Activated CD8-positive, alpha-beta T cell treated with anti-CD3 and anti-CD28 coated beads for 36 hours (primary cell): Measurements from ENCODE around the gene PNPLA7. TPM values are rescaled to one million over a fixed set of nuclear protein-coding genes. Genes with fewer than 3 reads are reported as not detected.

Experiments used
- ATAC-seq: fragments of 200-7000 bp; cut with Tn5 transposase; one replicate; pipeline ENCODE4 v1.10.0; 2021; ENCODE audit warnings: mild to moderate bottlenecking, moderate library complexity
- CTCF ChIA-PET: fragments of 350-600 bp; sonication (Branson Sonifier 250); formaldehyde crosslinking; loops from one replicate; lab custom pipeline; 2021; ENCODE audit warnings: antibody characterized with exemption; lab: Charles Lee
- POLR2A ChIA-PET: fragments of 350-600 bp; sonication (Branson Sonifier 250); formaldehyde crosslinking; loops from one replicate; lab custom pipeline; 2021; ENCODE audit warnings: antibody characterized with exemption; lab: Charles Lee
- DNase-seq: peaks from one replicate; pipeline ENCODE4 v3.0.0-alpha.2; 2020
- H3K27ac Mint-ChIP-seq: one replicate; pipeline ENCODE4 v1.8.0; 2021; ENCODE audit warnings: mild to moderate bottlenecking, mixed read lengths
- H3K27me3 Mint-ChIP-seq: one replicate; pipeline ENCODE4 v1.8.0; 2021; ENCODE audit warnings: mixed read lengths
- H3K36me3 Mint-ChIP-seq: one replicate; pipeline ENCODE4 v1.8.0; 2021; ENCODE audit warnings: low read depth, mixed read lengths
- H3K4me1 Mint-ChIP-seq: one replicate; pipeline ENCODE4 v1.8.0; 2021; ENCODE audit warnings: low read depth, mixed read lengths
- H3K4me3 Mint-ChIP-seq: one replicate; pipeline ENCODE4 v1.8.0; 2021; ENCODE audit warnings: mild to moderate bottlenecking, moderate library complexity, mixed read lengths
- H3K9me3 Mint-ChIP-seq: one replicate; pipeline ENCODE4 v1.8.0; 2021; ENCODE audit warnings: mixed read lengths
- CTCF ChIP-seq: fragments of 200-600 bp; IDR thresholded peaks from one replicate; pipeline ENCODE4 v1.8.0; 2022; ENCODE audit warnings: antibody characterized with exemption, mild to moderate bottlenecking
- intact Hi-C: fragments of 100-400 bp; cut with micrococcal nuclease; formaldehyde crosslinking; loops from one replicate; pipeline ENCODE4 v1.10.0; 2022
- total RNA-seq, 2 experiments: library from RNA; stranded (reverse); gene quantifications; one replicate each; pipeline ENCODE4 v1.2.3, GENCODE V29; 2021

Gene PNPLA7
- total RNA-seq, 2 experiments from 2014 or later: 4.8 to 5.0 TPM

DNA sequence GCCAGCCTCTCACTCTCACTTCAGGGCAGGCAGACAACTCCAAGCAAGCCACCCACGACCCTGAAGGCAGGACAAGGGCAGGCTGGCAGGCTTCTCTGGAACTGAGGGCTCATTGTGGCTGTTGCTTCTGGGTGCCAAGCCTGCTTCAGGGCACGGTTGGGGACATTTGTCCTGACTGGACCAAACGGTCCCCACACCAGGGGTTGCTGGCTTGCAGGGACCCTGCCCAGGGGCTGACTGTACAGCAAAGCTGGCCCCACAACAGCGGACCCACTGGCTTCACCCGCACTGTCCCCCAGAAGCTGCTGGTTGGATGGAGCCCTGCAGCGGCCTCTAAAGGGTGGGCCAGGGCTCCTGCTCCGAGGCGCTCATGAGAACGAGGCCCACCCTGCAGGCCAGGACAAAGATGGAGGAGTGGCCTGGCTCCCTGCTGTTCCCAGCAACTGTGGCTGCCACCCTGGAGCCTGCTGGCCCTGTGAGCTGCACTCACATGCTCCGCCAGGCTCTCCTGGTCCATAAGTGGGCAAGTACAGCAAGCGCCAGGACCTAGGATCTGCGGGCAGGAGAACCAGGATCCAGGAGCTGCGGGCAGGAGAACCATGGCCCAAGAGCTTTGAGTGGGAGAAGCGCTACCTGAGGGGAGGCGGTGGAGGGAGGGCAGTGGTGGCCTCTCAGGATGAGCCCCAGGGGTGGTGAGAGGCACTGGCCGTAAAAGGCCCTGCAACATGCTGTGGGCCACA is 56.7 kb downstream of the PNPLA7 start:
- TF ChIP-seq CTCF: no peak
- intact Hi-C loops: no loop called here
- Mint-ChIP-seq H3K4me3 (no peak overlapping the region), H3K9me3 (no peaks in the 10 kb centered on the region), H3K4me1 (peaks cover 2% of the 10 kb centered on the region), H3K27me3 (no peaks in the 10 kb centered on the region), H3K27ac (no peak overlapping the region), H3K36me3 (no peaks in the 10 kb centered on the region)
- POLR2A ChIA-PET: interaction anchor here (1.0 kb wide), 1 partner anchor 31 kb away, joined by 3 read pairs; no protein-coding TSS in a partner anchor
- no peak for DNase-seq
- ATAC-seq: no peak
- CTCF ChIA-PET: interaction anchor here (1.1 kb wide), 1 partner anchor 70 kb away, joined by 3 read pairs; the partner anchor contains the start of genes EXD3 and NOXA1

DNA sequence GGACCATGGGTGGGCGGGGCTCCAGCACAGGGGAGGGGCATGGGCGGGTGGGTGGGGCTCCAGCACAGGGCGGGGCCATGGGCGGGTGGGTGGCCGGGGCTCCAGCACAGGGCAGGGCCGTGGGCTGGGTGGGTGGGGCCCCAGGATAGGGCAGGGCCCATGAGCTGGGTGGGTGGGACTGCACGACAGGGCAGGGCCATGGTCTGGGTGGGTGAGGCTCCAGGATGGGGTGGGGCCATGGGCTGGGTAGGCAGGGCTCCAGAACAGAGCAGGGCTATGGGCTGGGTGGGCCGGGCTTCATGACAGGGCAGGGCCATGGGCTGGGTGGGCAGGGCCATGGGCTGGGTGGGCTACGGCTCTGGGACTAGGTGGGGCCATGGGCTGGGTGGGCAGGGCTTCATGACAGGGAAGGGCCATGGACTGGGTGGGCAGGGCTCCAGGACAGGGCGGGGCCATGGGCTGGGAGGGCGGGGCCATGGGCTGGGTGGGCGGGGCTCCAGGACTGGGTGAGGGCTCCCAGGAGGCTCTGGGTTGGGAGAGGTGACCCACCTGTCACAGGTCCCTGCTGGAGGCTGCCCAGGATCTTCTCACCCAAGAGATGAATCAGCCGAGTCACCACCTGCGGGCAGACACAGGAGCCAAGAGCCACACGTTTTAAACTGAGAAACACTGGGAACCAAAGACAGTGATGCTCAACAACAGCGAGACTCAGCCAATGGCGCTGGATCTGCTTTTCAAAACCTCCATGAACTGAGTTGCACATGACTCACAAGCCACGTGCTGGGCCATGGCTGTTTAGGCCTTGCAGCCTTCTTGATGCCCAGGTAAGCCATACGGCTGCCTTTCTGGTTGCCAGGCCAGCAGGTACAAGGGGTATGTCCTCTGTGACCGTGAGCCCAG is 57.5 kb downstream of the PNPLA7 start:
- Mint-ChIP-seq H3K36me3 (no peaks in the 10 kb centered on the region), H3K4me3 (no peak overlapping the region), H3K27me3 (no peaks in the 10 kb centered on the region), H3K4me1 (peaks cover 2% of the 10 kb centered on the region), H3K9me3 (no peaks in the 10 kb centered on the region), H3K27ac (no peak overlapping the region)
- CTCF ChIA-PET: interaction anchor here (1.1 kb wide), 1 partner anchor 70 kb away, joined by 3 read pairs; the partner anchor contains the start of genes EXD3 and NOXA1
- ATAC-seq (peak; percentile 87), DNase-seq (peak; percentile 53)
- TF ChIP-seq CTCF: no peak
- intact Hi-C loops: no loop called here
- POLR2A ChIA-PET: interaction anchor here (1.2 to 1.3 kb wide), 2 partner anchors 23 to 98 kb away, joined by 3 to 4 read pairs; no protein-coding TSS in a partner anchor

DNA sequence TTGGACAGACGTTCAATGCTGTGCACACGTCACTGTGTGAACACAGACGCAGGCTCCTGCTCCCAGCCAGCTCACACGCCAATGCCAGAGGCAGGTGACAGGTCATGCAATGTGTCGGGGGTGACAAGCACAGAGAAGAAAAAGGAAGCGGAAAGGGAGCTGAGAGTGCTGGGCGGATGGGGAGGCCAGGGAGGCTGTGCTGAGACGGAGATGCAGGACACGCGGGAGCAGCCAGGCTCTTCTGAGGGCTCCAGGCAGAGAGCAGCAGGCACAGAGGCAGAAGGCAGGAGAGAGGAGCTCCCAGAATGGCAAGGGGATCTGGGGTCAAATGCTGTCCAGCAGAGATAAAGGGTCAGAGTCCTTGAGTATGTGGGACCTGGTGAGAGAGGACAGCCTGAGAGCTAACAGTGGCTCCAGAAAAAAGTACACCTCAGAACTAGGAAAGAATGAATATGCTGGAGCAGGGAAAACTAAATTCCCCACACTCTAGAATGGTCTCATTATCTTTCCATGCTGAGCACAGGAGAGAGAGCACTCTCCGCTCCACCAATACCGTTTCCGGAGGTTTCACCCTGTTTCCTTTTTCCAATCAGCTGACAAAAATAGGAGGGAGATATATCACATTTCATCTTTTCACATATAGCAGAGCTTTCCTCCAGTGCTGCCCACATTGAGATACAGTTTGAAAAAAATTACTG is 58.3 kb downstream of the PNPLA7 start:
- H3K27me3 Mint-ChIP-seq: no peaks in the 10 kb centered on the region
- intact Hi-C loops: no loop called here
- H3K36me3 Mint-ChIP-seq: no peaks in the 10 kb centered on the region
- TF ChIP-seq CTCF: no peak
- ChIA-PET CTCF (no interaction called here), POLR2A (interaction anchor here (1.2 to 1.3 kb wide), 2 partner anchors 22 to 97 kb away, joined by 3 to 4 read pairs; no protein-coding TSS in a partner anchor)
- peaks cover 2% of the 10 kb centered on the region for H3K4me1 Mint-ChIP-seq
- H3K9me3 Mint-ChIP-seq: no peaks in the 10 kb centered on the region
- H3K4me3 Mint-ChIP-seq: no peak overlapping the region
- ATAC-seq (no peak), DNase-seq (no peak)
- no peak overlapping the region for H3K27ac Mint-ChIP-seq

DNA sequence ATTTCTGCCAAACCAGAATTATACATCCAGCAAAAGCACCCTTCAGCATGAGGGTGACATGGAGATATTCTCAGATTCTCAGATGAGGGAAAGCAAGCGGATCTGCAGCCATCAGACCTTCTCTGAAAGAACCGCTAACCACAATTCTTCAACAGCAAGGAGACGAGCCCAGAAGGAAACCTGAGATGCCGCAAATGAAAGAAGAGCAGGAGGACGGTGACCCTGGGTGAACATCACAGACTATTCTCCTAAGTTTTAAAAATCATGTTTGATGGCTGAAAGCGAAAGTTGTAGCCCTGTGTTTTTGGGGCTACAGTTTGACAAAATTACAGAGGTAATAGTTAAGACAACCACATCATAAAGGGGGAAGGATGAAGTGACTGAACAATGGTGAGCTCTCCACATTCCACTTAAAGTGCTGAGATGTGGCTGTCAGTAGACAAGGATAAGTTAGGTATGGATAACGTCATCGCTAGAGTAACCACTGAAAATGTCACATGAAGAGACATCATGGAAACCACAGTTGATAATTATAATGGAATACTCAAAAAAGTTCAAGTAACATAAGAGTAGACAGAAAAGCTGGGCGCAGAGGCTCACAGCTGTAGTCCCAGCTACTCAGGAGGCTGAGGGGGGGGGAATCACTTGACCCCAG is 59.5 kb downstream of the PNPLA7 start:
- H3K27me3 Mint-ChIP-seq: no peaks in the 10 kb centered on the region
- DNase-seq (no peak), ATAC-seq (no peak)
- no peaks in the 10 kb centered on the region for H3K36me3 Mint-ChIP-seq
- H3K9me3 Mint-ChIP-seq: no peaks in the 10 kb centered on the region
- ChIA-PET CTCF (no interaction called here), POLR2A (interaction anchor here (0.6 kb wide), 1 partner anchor 424 kb away, joined by 3 read pairs; no protein-coding TSS in a partner anchor)
- TF ChIP-seq CTCF: no peak
- intact Hi-C loops: no loop called here
- H3K27ac Mint-ChIP-seq: no peak overlapping the region
- H3K4me3 Mint-ChIP-seq: no peak overlapping the region
- H3K4me1 Mint-ChIP-seq: peaks cover 2% of the 10 kb centered on the region
